Breast epithelium (tissue), 3 donors: Measurements from ENCODE around the gene G6PD.

Source experiments
- CTCF ChIP-seq, 3 donors: fragments of 450-650 bp; IDR thresholded peaks; one replicate each; pipeline ENCODE4 v1.5.1; 2016 to 2017; ENCODE audit warnings: antibody characterized with exemption in 3 of 3, mild to moderate bottlenecking in 3 of 3, moderate library complexity in 3 of 3
- POLR2A ChIP-seq: fragments of 450-650 bp; IDR thresholded peaks from one replicate; pipeline ENCODE4 v1.6.1; 2016; ENCODE audit warnings: antibody characterized with exemption, mild to moderate bottlenecking, moderate library complexity

GRCh38 chrX:154547245-154548027 is 790 bp upstream of the G6PD start, which contains the start of gene IKBKG:
- TF ChIP-seq CTCF (IDR thresholded peaks at IDR 0.05) (no peak), POLR2A (peak; percentile 18)
